GM18508 (cell line): ENCODE data around the gene KLHL29.

Experiments used
- ATAC-seq: cut with Tn5 transposase; IDR thresholded peaks from one replicate; pipeline ENCODE4 v1.9.1; 2021; ENCODE audit warnings: moderate number of reproducible peaks; ENCODE audit not compliant: insufficient read depth, unreplicated experiment

The KLHL29 gene

GRCh38 chr2:23523373-23524260 lies 138.6 kb downstream of the KLHL29 start:
- no peak for ATAC-seq

- ATAC-seq = no peak
Measured at GRCh38 chr2:23524261-23524706, 139.3 kb downstream of the KLHL29 start.

GRCh38 chr2:23525137-23525765 lies 140.3 kb downstream of the KLHL29 start:
- ATAC-seq = no peak

- no peak for ATAC-seq
Measured at GRCh38 chr2:23526114-23526513, 141.1 kb downstream of the KLHL29 start.

- no peak for ATAC-seq
Measured at GRCh38 chr2:23526835-23527790, 142.1 kb downstream of the KLHL29 start.

- ATAC-seq = no peak
Measured at GRCh38 chr2:23528171-23528570, 143.2 kb downstream of the KLHL29 start.

GRCh38 chr2:23528690-23529089 lies 143.7 kb downstream of the KLHL29 start:
- ATAC-seq = no peak

GRCh38 chr2:23529659-23530058 lies 144.7 kb downstream of the KLHL29 start:
- ATAC-seq = no peak

- no peak for ATAC-seq
Measured at GRCh38 chr2:23530206-23530908, 145.4 kb downstream of the KLHL29 start.

GRCh38 chr2:23530909-23531276 lies 145.9 kb downstream of the KLHL29 start:
- no peak for ATAC-seq

- no peak for ATAC-seq
Measured at GRCh38 chr2:23531280-23531679, 146.3 kb downstream of the KLHL29 start.

GRCh38 chr2:23531881-23532280 lies 146.9 kb downstream of the KLHL29 start:
- ATAC-seq = no peak

- no peak for ATAC-seq
Measured at GRCh38 chr2:23532391-23533337, 147.7 kb downstream of the KLHL29 start.

- no peak for ATAC-seq
Measured at GRCh38 chr2:23533338-23533695, 148.3 kb downstream of the KLHL29 start.

GRCh38 chr2:23534771-23535170 lies 149.8 kb downstream of the KLHL29 start:
- no peak for ATAC-seq

- ATAC-seq = no peak
Measured at GRCh38 chr2:23536326-23536725, 151.3 kb downstream of the KLHL29 start.

GRCh38 chr2:23537991-23538390 lies 153.0 kb downstream of the KLHL29 start:
- ATAC-seq = no peak

- ATAC-seq = no peak
Measured at GRCh38 chr2:23538566-23538965, 153.6 kb downstream of the KLHL29 start.

GRCh38 chr2:23540804-23541360 lies 155.9 kb downstream of the KLHL29 start:
- ATAC-seq = no peak
